ENCODE data around the gene BLTP3A.
"Not testable (repeated sequence)": the region's sequence is repeated elsewhere in the genome, so short reads cannot be mapped to it uniquely, and the experiment has no call there.

BLTP3A gene

DNA sequence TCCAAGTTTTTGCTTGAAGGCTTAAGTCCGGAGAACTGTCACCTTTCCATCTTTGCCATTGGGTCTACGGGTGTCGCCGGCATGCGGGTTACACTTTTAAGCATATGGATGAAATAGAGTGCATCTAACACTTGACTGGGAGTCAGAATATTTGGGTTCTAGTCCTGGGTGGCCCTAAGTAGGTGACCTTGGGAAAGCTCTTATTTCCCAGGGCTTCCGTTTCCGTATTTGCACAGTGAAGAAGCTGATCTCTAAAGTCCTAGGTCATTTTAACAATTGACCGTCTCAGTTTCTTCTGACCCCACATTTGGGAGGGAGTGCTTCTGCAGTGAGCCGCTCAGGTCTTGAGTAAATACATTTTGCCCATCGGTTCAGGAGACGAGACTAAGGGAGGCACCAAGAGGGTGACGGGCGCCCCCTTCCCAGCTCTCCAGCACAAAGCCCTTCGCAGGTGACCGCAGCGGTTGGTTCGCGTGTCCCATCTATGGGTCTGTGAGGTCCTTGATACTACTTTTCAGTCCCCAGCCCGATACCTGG, 651 bp upstream of the BLTP3A start:
- peak overlapping the region; percentile 76; the same call in 1 of the 2 replicates for H3K27ac ChIP-seq (ENCODE audit: low read depth, low read length)
- WGBS, result 9% methylated on average over 19 of the region's 19 CpGs
- no peaks in the 10 kb centered on the region for H3K27me3 ChIP-seq (ENCODE audit: insufficient read depth, low read length)
- peak overlapping the region; percentile 96 for H3K4me3 ChIP-seq (ENCODE audit: low read length)
- H3K9ac ChIP-seq (ENCODE audit: low read depth, low read length), result peak overlapping the region; percentile 90
- H3K36me3 ChIP-seq (ENCODE audit: insufficient read depth, low read length), result no peaks in the 10 kb centered on the region
- H3K9me3 ChIP-seq (ENCODE audit: insufficient read depth, low read depth, low read length), result 0 out of 2 replicates have a peak, but pooled peaks cover 5% of the 10 kb centered on the region
- peaks cover 10% of the 10 kb centered on the region; the same call in 1 of the 2 replicates for H3K4me1 ChIP-seq (ENCODE audit: insufficient read depth, low read length)

DNA sequence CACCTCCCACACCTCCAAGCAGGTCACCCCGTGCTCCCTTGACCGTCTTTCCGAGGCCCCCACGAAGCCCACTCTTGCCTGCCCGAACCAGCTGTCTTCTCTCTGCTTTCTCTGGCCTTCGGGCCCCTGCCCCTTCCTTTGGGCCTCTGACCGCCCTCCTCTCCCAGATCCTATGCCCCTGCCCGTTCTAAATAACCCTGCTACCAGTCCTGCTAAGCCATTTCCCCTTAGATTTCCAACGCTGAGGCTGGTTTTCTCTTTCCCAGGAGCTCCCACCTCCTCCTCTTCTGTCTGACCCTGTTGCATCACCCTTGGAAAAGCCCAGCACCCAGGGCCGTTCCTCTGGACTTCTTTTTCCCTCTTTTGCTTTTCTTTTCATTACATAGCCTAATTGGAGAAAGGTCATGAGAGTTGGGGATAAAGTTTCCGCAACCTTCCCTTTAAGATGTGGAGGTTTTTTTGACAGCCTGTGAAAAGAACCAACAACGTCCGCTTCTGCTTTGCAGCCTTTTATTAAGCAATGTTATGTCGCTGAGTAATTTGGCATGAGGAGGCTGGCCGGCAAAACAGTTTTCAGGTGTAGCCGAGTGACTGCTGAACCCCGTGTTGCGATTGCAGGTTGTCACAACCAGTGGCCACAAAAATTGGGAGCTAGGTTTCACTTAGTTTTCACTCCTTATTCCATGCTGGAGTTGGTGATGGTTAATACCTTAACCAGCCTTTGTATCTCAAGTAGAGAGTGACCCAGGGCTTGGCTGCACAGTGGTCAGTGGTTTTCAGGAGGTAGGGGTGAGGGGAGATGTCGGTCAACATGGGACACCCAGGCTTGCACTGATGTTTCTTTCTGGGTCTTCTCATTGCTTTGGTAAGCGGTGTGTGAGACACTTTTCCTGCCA, 970 bp downstream of the BLTP3A start:
- Histone ChIP-seq H3K36me3 (ENCODE audit: insufficient read depth, low read length) (no peaks in the 10 kb centered on the region), H3K27me3 (ENCODE audit: insufficient read depth, low read length) (no peaks in the 10 kb centered on the region), H3K9me3 (ENCODE audit: insufficient read depth, low read depth, low read length) (0 out of 2 replicates have a peak, but pooled peaks cover 4% of the 10 kb centered on the region), H3K4me3 (ENCODE audit: low read length) (peak overlapping the region; percentile 96), H3K27ac (ENCODE audit: low read depth, low read length) (peak overlapping the region; percentile 81; the same call in 1 of the 2 replicates), H3K4me1 (ENCODE audit: insufficient read depth, low read length) (peaks cover 10% of the 10 kb centered on the region; the same call in 1 of the 2 replicates), H3K9ac (ENCODE audit: low read depth, low read length) (peak overlapping the region; percentile 90)
- WGBS, result 16% methylated on average over 20 of the region's 20 CpGs

DNA sequence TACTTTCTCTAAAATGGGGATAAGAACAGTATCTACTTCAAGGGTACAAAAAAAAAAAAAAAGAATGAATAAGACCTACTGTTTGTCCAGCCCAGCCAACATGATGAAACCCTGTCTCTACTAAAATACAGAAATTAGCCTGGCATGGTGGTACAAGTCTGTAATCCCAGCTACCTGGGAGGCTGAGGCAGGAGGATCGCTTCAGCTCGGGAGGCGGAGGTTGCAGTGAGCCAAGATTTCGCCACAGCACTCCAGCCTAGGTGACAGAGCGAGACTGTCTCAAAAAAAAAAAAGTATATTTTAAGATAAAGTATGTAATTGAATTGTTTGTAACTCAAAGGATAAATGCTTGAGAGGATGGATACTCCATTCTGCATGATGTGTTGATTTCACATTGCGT, 2.0 kb downstream of the BLTP3A start:
- Histone ChIP-seq H3K27me3 (ENCODE audit: insufficient read depth, low read length) (no peaks in the 10 kb centered on the region), H3K9me3 (ENCODE audit: insufficient read depth, low read depth, low read length) (no peaks in the 10 kb centered on the region), H3K4me3 (ENCODE audit: low read length) (no peak overlapping the region), H3K9ac (ENCODE audit: low read depth, low read length) (no peak overlapping the region), H3K27ac (ENCODE audit: low read depth, low read length) (no peak overlapping the region), H3K4me1 (ENCODE audit: insufficient read depth, low read length) (peaks cover 10% of the 10 kb centered on the region; the same call in 1 of the 2 replicates), H3K36me3 (ENCODE audit: insufficient read depth, low read length) (no peaks in the 10 kb centered on the region)
- WGBS, result 94% methylated on average over 5 of the region's 6 CpGs

DNA sequence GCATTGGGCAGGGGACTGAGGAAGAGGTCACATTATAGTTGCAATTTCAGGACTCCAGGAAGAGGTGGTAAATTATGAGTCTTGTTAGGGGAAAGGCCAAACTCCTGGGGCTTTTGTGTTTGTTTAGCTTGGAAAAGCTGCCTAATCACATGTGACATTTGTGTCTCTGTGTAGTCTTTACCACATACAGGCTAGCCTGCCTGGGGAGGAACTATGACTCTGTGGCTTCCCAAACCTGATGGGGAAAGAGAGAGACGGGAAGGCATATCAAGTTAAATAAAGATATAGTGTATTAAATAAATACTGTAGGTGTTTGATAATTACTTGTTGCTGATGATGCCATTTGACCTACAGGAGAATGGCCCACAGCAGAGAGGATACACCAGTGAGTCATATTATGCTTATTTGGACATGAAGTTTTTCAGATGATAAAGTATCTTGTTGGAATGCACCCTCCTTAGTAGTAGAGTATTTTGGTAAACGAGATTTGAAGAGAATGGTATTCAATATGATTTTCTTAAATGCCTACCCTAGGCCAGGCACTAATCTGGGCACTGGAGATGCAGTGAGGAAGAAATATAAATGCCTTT, 4.0 kb downstream of the BLTP3A start:
- Histone ChIP-seq H3K9ac (ENCODE audit: low read depth, low read length) (no peak overlapping the region), H3K27ac (ENCODE audit: low read depth, low read length) (no peak overlapping the region), H3K4me1 (ENCODE audit: insufficient read depth, low read length) (peaks cover 7% of the 10 kb centered on the region; the same call in 1 of the 2 replicates), H3K36me3 (ENCODE audit: insufficient read depth, low read length) (no peaks in the 10 kb centered on the region), H3K9me3 (ENCODE audit: insufficient read depth, low read depth, low read length) (no peaks in the 10 kb centered on the region), H3K4me3 (ENCODE audit: low read length) (no peak overlapping the region), H3K27me3 (ENCODE audit: insufficient read depth, low read length) (no peaks in the 10 kb centered on the region)
- 92% methylated on average over 2 of the region's 2 CpGs for WGBS

DNA sequence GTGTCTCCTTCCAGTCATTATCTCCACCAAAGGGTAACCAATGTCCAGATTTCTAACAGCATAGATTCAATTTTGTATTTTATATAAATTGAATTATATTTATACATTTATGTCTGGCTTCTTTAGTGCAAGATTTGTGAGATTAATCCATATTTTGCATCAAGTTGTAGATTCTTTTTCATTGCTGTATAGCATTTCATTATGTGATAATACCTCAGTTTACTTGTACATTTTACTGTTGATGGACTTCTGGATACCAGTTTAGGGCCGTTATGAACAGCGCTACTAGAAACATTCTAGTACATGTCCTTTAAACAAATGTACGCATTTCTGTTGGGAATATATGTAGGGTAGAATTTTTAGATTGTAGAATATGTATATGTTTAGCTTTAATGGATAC, 6.2 kb downstream of the BLTP3A start:
- H3K9me3 ChIP-seq (ENCODE audit: insufficient read depth, low read depth, low read length), result no peaks in the 10 kb centered on the region
- 100% methylated on average over 2 of the region's 3 CpGs for WGBS
- peaks cover 4% of the 10 kb centered on the region; the same call in 1 of the 2 replicates for H3K4me1 ChIP-seq (ENCODE audit: insufficient read depth, low read length)
- no peak overlapping the region for H3K4me3 ChIP-seq (ENCODE audit: low read length)
- H3K36me3 ChIP-seq (ENCODE audit: insufficient read depth, low read length), result no peaks in the 10 kb centered on the region
- no peak overlapping the region for H3K9ac ChIP-seq (ENCODE audit: low read depth, low read length)
- H3K27ac ChIP-seq (ENCODE audit: low read depth, low read length), result no peak overlapping the region
- no peaks in the 10 kb centered on the region for H3K27me3 ChIP-seq (ENCODE audit: insufficient read depth, low read length)

DNA sequence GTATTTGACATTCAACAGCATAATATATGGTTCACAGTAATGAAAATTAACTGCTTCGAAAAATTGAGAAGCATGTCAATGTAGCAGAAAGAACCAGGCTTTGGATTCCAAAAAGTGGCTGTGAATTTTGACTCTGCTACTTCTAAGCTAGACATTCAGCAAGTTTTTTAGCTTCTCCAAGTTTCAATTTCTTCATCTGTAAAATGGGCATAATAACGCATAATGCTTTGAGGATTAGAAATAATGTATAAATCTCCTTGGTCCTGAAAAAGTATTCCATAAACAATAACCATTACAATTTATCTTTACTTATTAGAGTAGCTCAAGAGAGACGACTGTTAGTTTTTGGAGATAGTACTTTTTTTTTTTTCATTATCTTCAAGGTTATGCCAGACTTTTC, 7.7 kb downstream of the BLTP3A start:
- Histone ChIP-seq H3K4me3 (ENCODE audit: low read length) (no peak overlapping the region), H3K36me3 (ENCODE audit: insufficient read depth, low read length) (no peaks in the 10 kb centered on the region), H3K4me1 (ENCODE audit: insufficient read depth, low read length) (no peaks in the 10 kb centered on the region), H3K9ac (ENCODE audit: low read depth, low read length) (no peak overlapping the region), H3K27ac (ENCODE audit: low read depth, low read length) (no peak overlapping the region), H3K9me3 (ENCODE audit: insufficient read depth, low read depth, low read length) (no peaks in the 10 kb centered on the region), H3K27me3 (ENCODE audit: insufficient read depth, low read length) (no peaks in the 10 kb centered on the region)
- WGBS, result 91% methylated on average over 1 of the region's 3 CpGs

DNA sequence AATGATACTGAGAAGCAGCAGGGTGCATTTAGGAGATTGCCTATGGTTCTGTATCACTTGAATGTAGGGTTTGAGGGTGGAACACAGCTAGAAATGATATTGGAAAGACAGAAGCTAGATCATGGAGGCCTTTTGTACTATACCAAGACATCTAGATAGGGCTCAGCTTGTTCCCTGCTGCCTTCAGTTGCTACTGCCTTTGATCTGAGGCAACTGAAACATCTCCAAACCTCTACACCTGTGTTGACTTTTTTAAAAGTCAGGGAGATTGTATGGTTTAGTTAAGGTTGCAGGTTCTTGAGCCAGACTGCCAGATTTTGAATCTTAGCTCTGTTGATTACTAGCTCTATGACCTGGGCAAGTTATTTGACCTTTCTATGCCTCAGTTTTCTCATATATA, 12.7 kb downstream of the BLTP3A start:
- Histone ChIP-seq H3K4me1 (ENCODE audit: insufficient read depth, low read length) (no peaks in the 10 kb centered on the region), H3K9ac (ENCODE audit: low read depth, low read length) (no peak overlapping the region), H3K27me3 (ENCODE audit: insufficient read depth, low read length) (no peaks in the 10 kb centered on the region), H3K36me3 (ENCODE audit: insufficient read depth, low read length) (no peaks in the 10 kb centered on the region), H3K27ac (ENCODE audit: low read depth, low read length) (no peak overlapping the region), H3K4me3 (ENCODE audit: low read length) (no peak overlapping the region), H3K9me3 (ENCODE audit: insufficient read depth, low read depth, low read length) (no peaks in the 10 kb centered on the region)

DNA sequence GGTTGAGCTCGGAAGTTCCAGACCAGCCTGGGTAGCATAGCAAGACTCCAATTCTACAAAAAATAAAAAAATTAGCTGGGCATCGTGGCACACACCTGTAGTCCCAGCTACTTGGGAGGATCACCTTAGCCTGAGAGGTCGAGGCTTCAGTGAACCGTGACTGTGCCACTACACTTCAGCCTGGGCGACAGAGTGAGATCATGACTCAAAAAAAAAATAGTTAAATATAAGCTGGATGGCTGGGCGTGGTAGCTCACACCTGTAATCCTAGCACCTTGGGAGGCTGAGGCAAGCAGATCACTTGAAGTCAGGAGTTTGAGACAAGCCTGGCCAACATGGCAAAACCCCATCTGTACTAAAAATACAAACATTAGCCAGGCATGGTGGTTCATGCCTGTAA, 13.2 kb downstream of the BLTP3A start:
- not testable (repeated sequence) for H3K9me3 ChIP-seq (ENCODE audit: insufficient read depth, low read depth, low read length); H3K9ac ChIP-seq (ENCODE audit: low read depth, low read length); H3K4me1 ChIP-seq (ENCODE audit: insufficient read depth, low read length); H3K27me3 ChIP-seq (ENCODE audit: insufficient read depth, low read length); H3K4me3 ChIP-seq (ENCODE audit: low read length); H3K27ac ChIP-seq (ENCODE audit: low read depth, low read length); H3K36me3 ChIP-seq (ENCODE audit: insufficient read depth, low read length)
- WGBS, result 94% methylated on average over 6 of the region's 6 CpGs

DNA sequence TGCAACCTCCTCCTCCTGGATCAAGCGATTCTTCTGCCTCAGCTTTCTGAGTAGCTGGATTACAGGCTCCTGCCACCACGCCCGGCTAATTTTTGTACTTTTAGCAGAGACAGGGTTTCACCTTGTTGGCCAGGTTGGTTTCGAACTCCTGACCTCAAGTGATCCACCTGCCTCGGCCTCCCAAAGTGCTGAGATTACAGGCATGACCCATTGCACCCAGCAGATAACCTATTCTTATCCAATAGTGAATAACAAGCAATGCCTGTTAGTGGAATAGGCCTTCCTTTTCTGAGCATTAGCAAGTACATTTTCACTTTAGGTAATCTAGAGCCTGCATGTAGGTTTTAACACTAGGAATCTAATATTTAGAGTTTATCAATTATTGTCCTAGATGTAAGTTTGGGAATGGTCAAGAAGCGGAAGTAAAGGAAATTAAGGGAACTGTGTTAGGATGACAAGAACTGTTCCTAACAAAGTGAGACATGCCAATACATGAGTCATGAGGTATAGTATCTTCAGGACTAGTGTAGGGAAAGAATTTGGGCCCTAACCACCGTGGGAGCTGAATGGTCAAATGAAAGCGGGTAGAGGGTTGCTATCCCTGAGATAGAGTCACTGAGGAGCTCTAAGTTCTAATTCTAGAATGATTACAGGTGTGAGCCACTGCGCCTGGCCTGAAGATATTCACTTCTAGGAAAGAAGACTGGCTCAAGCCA, 15.0 kb downstream of the BLTP3A start:
- WGBS, result 89% methylated on average over 9 of the region's 9 CpGs
- Histone ChIP-seq H3K27ac (ENCODE audit: low read depth, low read length) (no peak overlapping the region), H3K27me3 (ENCODE audit: insufficient read depth, low read length) (no peaks in the 10 kb centered on the region), H3K36me3 (ENCODE audit: insufficient read depth, low read length) (no peaks in the 10 kb centered on the region), H3K4me1 (ENCODE audit: insufficient read depth, low read length) (no peaks in the 10 kb centered on the region), H3K9ac (ENCODE audit: low read depth, low read length) (no peak overlapping the region), H3K9me3 (ENCODE audit: insufficient read depth, low read depth, low read length) (no peaks in the 10 kb centered on the region), H3K4me3 (ENCODE audit: low read length) (no peak overlapping the region)

DNA sequence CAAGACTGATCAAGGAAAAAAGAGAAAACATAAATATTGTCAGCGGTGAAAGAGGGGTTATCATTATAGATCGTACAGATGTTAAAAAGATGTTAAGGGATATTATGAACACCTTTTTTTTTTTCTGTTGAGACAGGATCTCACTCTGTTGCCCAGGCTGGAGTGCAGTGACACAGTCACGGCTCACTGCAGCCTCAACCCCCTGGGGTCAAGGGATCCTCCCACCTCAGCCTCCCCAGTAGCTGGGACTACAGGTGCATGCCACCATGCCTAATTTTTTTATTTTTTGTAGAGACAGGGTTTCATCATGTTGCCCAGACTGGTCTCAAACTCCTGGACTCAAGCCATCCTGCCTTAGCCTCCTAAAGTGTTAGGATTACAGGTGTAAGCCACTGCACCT, 16.6 kb downstream of the BLTP3A start:
- H3K9me3 ChIP-seq (ENCODE audit: insufficient read depth, low read depth, low read length); H3K9ac ChIP-seq (ENCODE audit: low read depth, low read length); H3K36me3 ChIP-seq (ENCODE audit: insufficient read depth, low read length); H3K27ac ChIP-seq (ENCODE audit: low read depth, low read length); H3K4me3 ChIP-seq (ENCODE audit: low read length); H3K4me1 ChIP-seq (ENCODE audit: insufficient read depth, low read length); H3K27me3 ChIP-seq (ENCODE audit: insufficient read depth, low read length): not testable (repeated sequence)
- WGBS, result 95% methylated on average over 3 of the region's 3 CpGs

DNA sequence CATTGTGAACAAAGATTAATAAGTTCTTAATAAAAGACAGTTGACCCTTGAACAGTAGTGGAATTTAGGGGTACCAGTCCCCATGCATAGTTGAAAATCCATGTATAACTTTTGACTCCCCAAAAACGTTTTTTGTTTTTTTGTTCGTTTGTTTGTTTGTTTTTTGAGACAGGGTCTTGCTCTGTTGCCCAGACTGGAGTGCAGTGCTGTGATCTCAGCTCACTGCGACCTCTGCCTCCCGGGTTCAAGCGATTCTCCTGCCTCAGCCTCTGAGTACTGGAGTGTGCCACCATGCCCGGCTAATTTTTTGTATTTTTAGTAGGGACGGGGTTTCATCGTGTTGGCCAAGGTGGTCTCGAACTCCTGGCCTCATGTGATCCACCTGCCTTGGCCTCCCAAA, 17.5 kb downstream of the BLTP3A start:
- not testable (repeated sequence) for H3K36me3 ChIP-seq (ENCODE audit: insufficient read depth, low read length); H3K27me3 ChIP-seq (ENCODE audit: insufficient read depth, low read length); H3K4me1 ChIP-seq (ENCODE audit: insufficient read depth, low read length); H3K9me3 ChIP-seq (ENCODE audit: insufficient read depth, low read depth, low read length); H3K27ac ChIP-seq (ENCODE audit: low read depth, low read length); H3K4me3 ChIP-seq (ENCODE audit: low read length); H3K9ac ChIP-seq (ENCODE audit: low read depth, low read length)
- WGBS, result 93% methylated on average over 9 of the region's 9 CpGs

Data from HUES64 (cell line).